IMR-90 (cell line): ENCODE data around the gene CDA. TPM values are rescaled to one million over a fixed set of nuclear protein-coding genes. Genes with fewer than 3 reads are reported as not detected.

Experiments
- ATAC-seq: fragments of 200-7000 bp; cut with Tn5 transposase; 2 replicates; pipeline ENCODE4 v1.9.1; 2020; ENCODE audit warnings: low read depth, mild to moderate bottlenecking, moderate library complexity
- BruUV-seq: library from RNA; stranded (reverse); fragments of 400-500 nt; replicated peaks from 2 replicates; lab custom pipeline; 2021; lab: Mats Ljungman, UMichigan
- CTCF ChIA-PET: fragments of 300-600 bp; formaldehyde crosslinking; extraction: SDS; loops from one replicate; lab custom pipeline; 2021; ENCODE audit warnings: antibody characterized with exemption; lab: Yijun Ruan, JAX
- POLR2A ChIA-PET: fragments of 300-600 bp; sonication (Branson Sonifier 250); formaldehyde crosslinking; loops from one replicate; lab custom pipeline; 2022; ENCODE audit warnings: antibody characterized with exemption; ENCODE audit not compliant: unreplicated experiment; lab: Charles Lee
- DNase-seq: peaks from one replicate; pipeline ENCODE4 v3.0.0; 2013
- H2AFZ ChIP-seq: replicated peaks from 2 replicates; pipeline ENCODE3; 2013; ENCODE audit warnings: low read length, mild to moderate bottlenecking; ENCODE audit not compliant: poor library complexity
- H2AK5ac ChIP-seq: 2 replicates; pipeline ENCODE4 v1.6.1; 2013; ENCODE audit warnings: low read depth, low read length, inconsistent platforms
- H2AK9ac ChIP-seq: replicated peaks from 2 replicates; pipeline ENCODE3; 2013; ENCODE audit warnings: mild to moderate bottlenecking, low read depth, low read length, moderate library complexity; ENCODE audit not compliant: poor library complexity
- H2BK120ac ChIP-seq: 2 replicates; pipeline ENCODE4 v1.6.1; 2013; ENCODE audit warnings: low read depth, low read length, inconsistent platforms
- H2BK15ac ChIP-seq: 3 replicates; pipeline ENCODE4 v1.6.1; 2013; ENCODE audit warnings: low read depth, low read length, inconsistent platforms
- H2BK20ac ChIP-seq: 2 replicates; pipeline ENCODE4 v1.6.1; 2013; ENCODE audit warnings: low read depth, mild to moderate bottlenecking, inconsistent platforms, low read length, moderate library complexity
- H2BK5ac ChIP-seq: 2 replicates; pipeline ENCODE4 v1.6.1; 2013; ENCODE audit warnings: mild to moderate bottlenecking, low read depth, low read length, inconsistent platforms; ENCODE audit not compliant: poor library complexity, severe bottlenecking
- H3K14ac ChIP-seq: replicated peaks from 2 replicates; pipeline ENCODE4 v1.6.1; 2013; ENCODE audit warnings: low read depth, low read length, inconsistent platforms
- H3K18ac ChIP-seq: 2 replicates; pipeline ENCODE4 v1.6.1; 2013; ENCODE audit warnings: low read depth, low read length, control low read depth
- H3K23ac ChIP-seq: 2 replicates; pipeline ENCODE4 v1.6.1; 2013; ENCODE audit warnings: low read depth, low read length, inconsistent platforms
- H3K27ac ChIP-seq: 2 replicates; pipeline ENCODE4 v1.5.1; 2013; ENCODE audit warnings: mild to moderate bottlenecking, control low read depth, low read length; ENCODE audit not compliant: insufficient read depth
- H3K27me3 ChIP-seq: 2 replicates; pipeline ENCODE4 v1.6.1; 2013; ENCODE audit warnings: low read length; ENCODE audit not compliant: control insufficient read depth, insufficient read depth
- H3K36me3 ChIP-seq: 2 replicates; pipeline ENCODE4 v1.6.1; 2013; ENCODE audit warnings: low read length, mixed read lengths; ENCODE audit not compliant: control insufficient read depth, insufficient read depth
- H3K4ac ChIP-seq: 2 replicates; pipeline ENCODE4 v1.6.1; 2013; ENCODE audit warnings: low read depth, low read length, inconsistent platforms
- H3K4me1 ChIP-seq: 2 replicates; pipeline ENCODE4 v1.6.1; 2013; ENCODE audit warnings: low read length, mixed read lengths; ENCODE audit not compliant: control insufficient read depth, insufficient read depth
- H3K4me2 ChIP-seq: 2 replicates; pipeline ENCODE4 v1.6.1; 2013; ENCODE audit warnings: low read depth, mild to moderate bottlenecking, control low read depth, low read length, moderate library complexity
- H3K4me3 ChIP-seq: 2 replicates; pipeline ENCODE4 v1.5.1; 2013; ENCODE audit warnings: low read depth, mild to moderate bottlenecking, control low read depth, low read length, moderate library complexity; ENCODE audit not compliant: insufficient read depth
- H3K56ac ChIP-seq: 2 replicates; pipeline ENCODE4 v1.6.1; 2013; ENCODE audit warnings: low read length, inconsistent platforms; ENCODE audit not compliant: insufficient read depth; ENCODE audit errors: extremely low read depth
- H3K79me1 ChIP-seq, 2 experiments: 2 replicates each; pipeline ENCODE4 v1.6.1; 2013; ENCODE audit warnings: low read length in 2 of 2, inconsistent platforms in 1 of 2, low read depth in 1 of 2
- H3K9ac ChIP-seq: 2 replicates; pipeline ENCODE4 v1.6.1; 2013; ENCODE audit warnings: low read depth, low read length, control low read depth
- H3K9me1 ChIP-seq: 2 replicates; pipeline ENCODE4 v1.6.1; 2013; ENCODE audit warnings: low read length, inconsistent platforms; ENCODE audit not compliant: insufficient read depth
- H3K9me3 ChIP-seq: 2 replicates; pipeline ENCODE4 v1.6.1; 2013; ENCODE audit warnings: low read length; ENCODE audit not compliant: control insufficient read depth, insufficient read depth
- H4K20me1 ChIP-seq: 2 replicates; pipeline ENCODE4 v1.6.1; 2013; ENCODE audit warnings: low read length, inconsistent platforms; ENCODE audit not compliant: insufficient read depth
- H4K5ac ChIP-seq: 2 replicates; pipeline ENCODE4 v1.6.1; 2013; ENCODE audit warnings: mild to moderate bottlenecking, low read depth, low read length, control low read depth
- H4K8ac ChIP-seq, 2 experiments: 2 replicates each; pipeline ENCODE4 v1.6.1; 2013; ENCODE audit warnings: low read depth in 2 of 2, low read length in 2 of 2, control low read depth in 1 of 2, inconsistent platforms in 1 of 2
- H4K91ac ChIP-seq: 2 replicates; pipeline ENCODE4 v1.6.1; 2013; ENCODE audit warnings: low read depth, low read length, inconsistent platforms; ENCODE audit not compliant: insufficient read depth
- CEBPB ChIP-seq: IDR thresholded peaks from 2 replicates; pipeline ENCODE4 v1.6.1; 2012; ENCODE audit warnings: low read depth, low read length, improper control_type of control experiment
- MXI1 ChIP-seq: IDR thresholded peaks from 2 replicates; pipeline ENCODE4 v1.6.1; 2012; ENCODE audit warnings: low read depth, mild to moderate bottlenecking, low read length, moderate library complexity, borderline replicate concordance
- NFE2L2 ChIP-seq: fragments of 150-350 bp; IDR thresholded peaks from 2 replicates; pipeline ENCODE4 v1.6.1; 2016; ENCODE audit warnings: low read depth, mild to moderate bottlenecking, low read length
- WGBS, 2 experiments: methylation state at CpG; one replicate each; pipeline versions ENCODE4 v1.1.5 to v1.1.7; 2013; ENCODE audit warnings: missing lambda C conversion rate in 2 of 2; ENCODE audit not compliant: insufficient read length in 1 of 2; ENCODE audit errors: extremely low coverage in 2 of 2; 5-methylcytosine and 5-hydroxymethylcytosine counted together
- dilution Hi-C: fragments of 300-500 bp; cut with HindIII; formaldehyde crosslinking; loops from one replicate; pipeline ENCODE4 v1.14.3; 2018; ENCODE audit warnings: low sequenced_read_pairs; ENCODE audit not compliant: unreplicated experiment
- in situ Hi-C: fragments of 300-500 bp; cut with MboI; formaldehyde crosslinking; loops from 3 replicates; pipeline ENCODE4 v1.14.3; 2019; ENCODE audit warnings: low sequenced_read_pairs, inconsistent platforms, mixed read lengths
- intact Hi-C: fragments of 100-400 bp; cut with micrococcal nuclease; formaldehyde crosslinking; loops from 2 replicates; pipeline ENCODE4 v1.10.0; 2022
- polyA plus RNA-seq, 3 experiments: library from polyadenylated mRNA; depleted of rRNA; stranded (reverse); fragments of >200 nt; gene quantifications; 2 replicates each; pipeline ENCODE4 v1.2.3, GENCODE V29; 2012; ENCODE audit warnings: low replicate concordance in 1 of 3
- total RNA-seq: library from RNA; depleted of rRNA; stranded (reverse); fragments of >200 nt; gene quantifications from 2 replicates; pipeline ENCODE4 v1.2.3, GENCODE V29; 2012

The CDA gene
- total and polyA plus RNA-seq, 2 of the 4 experiments (the other 2 are of a cell fraction): 0.90 to 9.4 TPM

GRCh38 chr1:20636785-20637347, 48.0 kb downstream of the CDA start:
- H3K36me3 ChIP-seq: peaks cover 25% of the 10 kb centered on the region
- no peak overlapping the region for H2BK20ac ChIP-seq
- DNase-seq (no peak), ATAC-seq (no peak)
- POLR2A ChIA-PET: no interaction called here
- H2BK5ac ChIP-seq: no peak overlapping the region
- no peaks in the 10 kb centered on the region for H3K4me1 ChIP-seq
- H2BK15ac ChIP-seq: no peak overlapping the region
- TF ChIP-seq MXI1: no peak
- no peak for TF ChIP-seq CEBPB
- TF ChIP-seq NFE2L2: no peak
- no peak overlapping the region for H3K4me3 ChIP-seq
- H3K4ac ChIP-seq: no peak overlapping the region
- no peak overlapping the region for H3K4me2 ChIP-seq
- H3K56ac ChIP-seq: no peak overlapping the region
- H3K14ac ChIP-seq: no peak overlapping the region
- no peak overlapping the region for H3K9ac ChIP-seq
- H2BK120ac ChIP-seq: no peak overlapping the region
- in situ Hi-C loops (loop anchor here (5.0 to 25.0 kb wide), 3 partner anchors 65 to 425 kb away; no protein-coding TSS in a partner anchor), intact Hi-C loops (no loop called here), dilution Hi-C loops (no loop called here)
- no TSS peak for BruUV-seq
- H3K27me3 ChIP-seq: no peaks in the 10 kb centered on the region
- no peak overlapping the region for H3K23ac ChIP-seq
- no peak overlapping the region for H3K27ac ChIP-seq
- H2AK9ac ChIP-seq: peak overlapping the region; percentile 66
- no peak overlapping the region for H4K5ac ChIP-seq
- no peak overlapping the region for H3K18ac ChIP-seq
- peaks cover 10 to 26% of the 10 kb centered on the region in 2 experiments for H3K79me1 ChIP-seq
- no peak overlapping the region for H4K91ac ChIP-seq
- no peak overlapping the region for H2AFZ ChIP-seq
- H3K9me1 ChIP-seq: peaks cover 14% of the 10 kb centered on the region
- CTCF ChIA-PET: no interaction called here
- H4K8ac ChIP-seq: no peak overlapping the region
- peaks cover 15% of the 10 kb centered on the region; the same call in 1 of the 2 replicates for H4K20me1 ChIP-seq
- no peaks in the 10 kb centered on the region for H3K9me3 ChIP-seq
- 96% methylated on average over 5 of the region's 8 CpGs; no CpG with 5 or more reads in 1 of the 2 experiments for WGBS, 2 experiments
- no peak overlapping the region for H2AK5ac ChIP-seq
